HG03521 (cell line): ENCODE results near the gene GSC2.

Source experiments
- ATAC-seq: cut with Tn5 transposase; IDR thresholded peaks from one replicate; pipeline ENCODE4 v1.9.1; 2021; ENCODE audit warnings: mild to moderate bottlenecking, moderate library complexity; ENCODE audit not compliant: unreplicated experiment

Gene GSC2

DNA sequence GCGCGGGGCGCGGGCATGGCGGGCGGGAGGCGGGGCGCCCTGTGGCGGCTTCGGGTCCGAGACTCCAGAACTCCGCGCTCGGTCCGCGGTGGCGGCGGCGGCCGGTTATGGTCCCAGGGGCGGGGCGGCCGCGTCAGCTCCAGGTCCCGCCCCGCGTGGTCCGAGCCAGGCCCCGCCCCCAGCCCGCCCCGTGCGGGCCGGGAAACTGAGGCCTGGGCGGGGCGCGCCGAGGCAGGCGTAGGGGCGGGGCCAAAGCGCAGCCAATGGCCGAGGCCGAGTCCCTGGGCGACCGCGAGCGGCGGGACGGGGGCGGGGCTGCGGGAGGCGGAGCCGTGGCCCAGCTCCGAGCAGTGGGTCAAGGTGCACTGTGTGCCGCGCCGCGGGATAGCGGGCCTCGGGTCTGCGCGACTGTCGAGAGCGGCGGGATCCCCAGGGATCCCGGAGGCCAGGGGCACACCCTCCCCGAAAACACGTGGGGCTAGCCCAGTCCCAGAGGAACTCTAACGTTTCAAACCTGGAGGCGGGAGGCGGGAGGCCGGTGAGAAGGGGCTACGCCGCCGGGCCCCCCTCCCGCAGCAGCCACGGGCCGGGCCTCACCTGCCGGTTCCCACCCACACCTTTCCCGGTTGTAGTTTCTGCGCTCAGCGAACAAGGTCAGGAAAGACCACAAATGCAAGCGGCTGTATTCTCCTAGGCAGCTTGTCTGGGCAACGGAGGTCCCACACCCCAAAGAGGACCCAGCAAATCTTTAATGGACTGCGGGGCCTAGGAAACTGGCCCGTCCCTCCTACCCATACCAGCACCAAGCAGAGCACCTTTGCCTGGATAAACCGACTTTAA is 28.8 kb upstream of the GSC2 start, which contains the start of gene SLC25A1:
TSS of gene SLC25A1 (minus strand) at position 80 of the 840 bp plus-strand sequence. CDS start at position 17, 63 bp downstream.
- peak; percentile 68 for ATAC-seq

DNA sequence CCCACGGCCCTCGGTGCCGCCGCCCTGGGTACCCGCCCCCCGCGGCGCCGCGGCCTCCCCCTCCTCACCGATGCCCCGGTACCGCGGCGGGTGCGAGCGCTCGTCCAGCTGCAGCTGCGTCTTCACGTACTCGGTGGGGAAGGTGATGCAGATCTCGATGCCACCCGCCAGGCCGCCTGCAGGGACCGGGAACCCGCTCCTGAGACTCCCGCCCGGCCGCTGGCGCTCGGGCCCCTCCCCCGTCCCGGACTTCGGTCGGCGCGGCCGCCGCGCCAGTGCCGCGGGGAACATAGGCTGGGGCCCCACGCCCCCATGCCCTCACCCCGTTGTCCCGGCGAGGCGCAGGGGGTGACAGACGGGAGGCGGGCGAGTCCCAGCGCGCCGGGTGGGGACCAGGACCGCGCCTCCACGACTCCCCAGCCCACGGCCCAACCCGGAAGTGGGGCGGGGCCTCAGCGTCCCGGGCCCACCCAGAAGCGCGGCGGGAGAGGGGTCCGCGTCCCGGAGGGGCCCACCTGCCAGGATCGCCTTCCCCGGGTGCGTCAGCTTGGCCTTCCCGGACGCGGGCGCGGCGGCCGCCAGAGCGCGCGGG is 28.1 kb upstream of the GSC2 start:
- peak; percentile 37 for ATAC-seq

- ATAC-seq: no peak
Observed at GRCh38 chr22:19177164-19178064, 27.3 kb upstream of the GSC2 start.

- ATAC-seq: no peak
Observed at GRCh38 chr22:19176732-19177131, 26.6 kb upstream of the GSC2 start.

GRCh38 chr22:19176175-19176643 is 26.1 kb upstream of the GSC2 start:
- ATAC-seq: no peak

- no peak for ATAC-seq
Observed at GRCh38 chr22:19175602-19176174, 25.6 kb upstream of the GSC2 start.

DNA sequence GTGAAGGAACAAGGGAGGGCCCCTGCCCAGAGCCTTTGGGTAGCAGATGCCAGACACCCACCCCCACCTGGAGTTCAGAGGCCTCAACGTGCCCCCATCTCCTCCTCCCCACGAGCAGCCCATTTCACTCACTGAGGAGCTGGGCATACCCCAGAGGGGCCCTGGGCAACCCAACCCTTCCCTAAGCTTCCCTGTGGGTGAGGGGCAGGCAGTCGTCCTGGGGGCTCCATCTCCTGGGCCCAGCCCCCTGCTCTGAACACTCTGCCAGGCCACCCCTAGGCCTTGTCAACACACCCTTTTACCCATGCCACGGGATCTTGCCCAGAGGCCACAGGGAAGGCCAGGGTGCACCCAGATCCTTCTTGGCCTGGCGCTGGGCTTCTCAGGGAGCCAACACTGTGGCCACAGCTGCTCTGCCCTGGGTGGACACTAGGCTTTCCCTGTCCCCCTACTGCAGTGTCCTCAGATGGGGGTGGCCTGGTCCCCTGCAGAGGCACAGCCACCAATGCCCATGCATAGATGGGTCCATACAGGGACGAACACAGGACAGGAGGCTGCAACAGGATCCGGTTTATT is 25.0 kb upstream of the GSC2 start:
- ATAC-seq: no peak

DNA sequence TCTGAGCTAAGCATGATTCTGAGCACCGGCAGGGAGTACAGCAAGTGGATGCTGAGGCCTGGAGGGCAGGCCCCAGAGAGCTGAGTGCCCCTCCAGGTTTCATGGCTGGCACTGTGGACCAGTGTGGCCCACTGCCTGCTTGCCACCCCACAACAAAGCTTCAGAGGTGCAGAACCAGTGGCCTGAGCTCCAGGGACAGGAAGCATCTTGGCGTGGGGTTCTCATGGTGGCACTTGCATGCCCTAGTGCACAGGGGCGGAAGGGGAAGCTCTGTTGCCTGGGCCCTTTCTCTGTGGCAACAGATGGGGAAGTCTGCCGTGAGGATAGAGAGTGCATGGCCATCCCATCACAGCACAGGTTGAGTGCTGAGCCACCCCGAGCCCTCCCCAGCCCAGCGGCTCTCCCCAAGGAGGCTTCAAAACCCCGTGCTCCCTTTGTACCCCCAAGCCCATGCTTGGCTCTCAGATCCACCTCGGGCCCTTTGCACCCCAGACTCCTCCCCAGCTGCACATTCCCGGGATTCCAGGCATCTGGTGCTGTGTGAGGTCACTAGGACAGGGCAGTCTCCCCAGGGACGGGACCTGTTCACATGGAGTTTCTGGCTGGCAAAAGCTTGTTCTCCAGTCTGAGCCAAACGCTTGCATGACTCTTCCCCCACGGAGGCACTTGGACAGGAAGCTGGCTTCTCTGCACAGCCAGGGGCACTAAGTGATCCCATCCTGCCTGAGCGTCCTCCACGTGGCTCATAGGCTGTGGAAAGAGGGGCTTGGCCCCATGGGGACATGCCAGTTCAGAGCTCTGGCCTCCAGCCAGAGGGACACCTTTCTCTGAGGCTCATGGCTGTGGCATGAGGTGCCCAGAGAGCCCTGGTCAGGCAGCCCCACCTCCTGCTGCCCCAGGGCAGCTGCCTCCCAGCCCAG is 24.3 kb upstream of the GSC2 start:
- no peak for ATAC-seq

- no peak for ATAC-seq
Observed at GRCh38 chr22:19173047-19174035, 23.2 kb upstream of the GSC2 start.

GRCh38 chr22:19172213-19173046 is 22.3 kb upstream of the GSC2 start:
- no peak for ATAC-seq

- no peak for ATAC-seq
Observed at GRCh38 chr22:19169947-19170318, 19.8 kb upstream of the GSC2 start.

GRCh38 chr22:19169002-19169946 is 19.2 kb upstream of the GSC2 start:
- no peak for ATAC-seq

DNA sequence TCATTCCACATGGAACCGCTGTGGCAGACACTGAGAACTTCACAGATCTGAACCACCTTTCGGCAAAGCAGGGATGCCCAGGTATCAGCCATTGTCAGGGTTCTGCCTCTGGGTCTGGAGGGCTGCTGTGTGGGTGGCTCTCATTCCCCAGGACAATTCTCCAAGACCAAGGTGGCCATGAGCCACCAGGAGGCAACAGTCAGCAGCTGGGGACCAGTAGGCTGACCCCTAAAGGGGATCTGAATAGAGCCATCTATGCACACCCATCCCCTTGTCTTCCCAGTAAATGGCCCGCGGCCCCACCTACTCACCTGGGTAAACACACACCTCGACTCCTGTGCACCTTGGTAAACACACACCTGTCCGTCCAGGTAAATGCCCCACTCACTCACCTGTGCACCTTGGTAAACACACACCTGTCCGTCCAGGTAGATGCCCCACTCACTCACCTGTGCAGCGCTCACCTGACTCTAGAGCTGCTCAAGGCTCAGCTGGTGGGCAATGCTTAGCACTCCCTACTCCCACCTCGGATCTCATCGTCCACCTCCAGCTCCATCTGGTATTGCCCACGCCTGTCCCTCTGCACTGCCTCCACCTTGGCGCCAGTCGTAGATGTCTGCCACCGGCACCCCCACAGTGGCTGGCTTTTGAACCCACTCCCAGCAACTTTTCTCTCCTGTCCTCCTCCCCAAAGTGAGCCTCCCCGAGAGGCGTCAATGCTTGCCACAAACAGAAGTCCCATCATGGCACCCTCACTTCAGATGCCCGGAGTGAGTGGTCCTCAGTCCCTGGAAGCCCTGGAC is 18.2 kb upstream of the GSC2 start:
- ATAC-seq: no peak

- no peak for ATAC-seq
Observed at GRCh38 chr22:19167106-19167869, 17.2 kb upstream of the GSC2 start.

DNA sequence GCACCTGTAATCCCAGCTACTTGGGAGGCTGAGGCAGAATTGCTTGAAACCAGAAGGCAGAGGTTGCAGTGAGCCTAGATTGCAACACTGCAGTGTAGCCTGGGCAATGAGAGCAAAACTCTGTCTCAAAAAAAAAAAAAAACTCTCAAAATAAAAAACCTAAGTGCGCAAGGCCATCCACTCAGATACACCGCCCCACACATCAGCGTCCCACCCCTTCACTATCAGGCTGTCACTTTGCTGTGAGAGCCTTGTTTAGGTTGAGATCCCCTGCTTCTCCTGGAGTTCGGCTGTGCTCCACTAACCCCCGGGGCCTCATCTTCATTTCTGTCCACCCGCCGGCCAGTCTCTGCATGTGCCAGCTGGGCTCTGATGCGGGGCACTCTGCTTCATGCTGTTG is 16.3 kb upstream of the GSC2 start:
- no peak for ATAC-seq
